Hepatocyte (in vitro differentiated cells): ENCODE data around the gene STT3B. TPM values are rescaled to one million over a fixed set of nuclear protein-coding genes. Genes with fewer than 3 reads are reported as not detected.
"Not testable (repeated sequence)": the region's sequence is repeated elsewhere in the genome, so short reads cannot be mapped to it uniquely, and the experiment has no call there.

Source experiments
- DNase-seq: peaks from one replicate; pipeline ENCODE4 v3.0.0-alpha.2; 2016; ENCODE audit warnings: low spot score
- H2AFZ ChIP-seq: fragments of 200-600 bp; sonication (generic); 2 replicates; pipeline ENCODE4 v1.6.0; 2016; ENCODE audit warnings: antibody characterized with exemption, mild to moderate bottlenecking
- H3K27ac ChIP-seq: fragments of 200-600 bp; sonication (generic); 2 replicates; pipeline ENCODE4 v1.5.1; 2016; ENCODE audit warnings: mild to moderate bottlenecking
- H3K27me3 ChIP-seq: fragments of 200-600 bp; sonication (generic); 2 replicates; pipeline ENCODE4 v1.6.1; 2016
- H3K36me3 ChIP-seq: fragments of 200-600 bp; sonication (generic); replicated peaks from 2 replicates; pipeline ENCODE4 v1.5.1; 2016; ENCODE audit warnings: low read depth; ENCODE audit not compliant: insufficient read depth
- H3K4me1 ChIP-seq: fragments of 200-600 bp; sonication (generic); 2 replicates; pipeline ENCODE4 v1.5.1; 2016; ENCODE audit warnings: mild to moderate bottlenecking, moderate library complexity; ENCODE audit not compliant: insufficient read depth
- H3K4me2 ChIP-seq: fragments of 200-600 bp; sonication (generic); 2 replicates; pipeline ENCODE4 v1.6.0; 2016
- H3K4me3 ChIP-seq: fragments of 200-600 bp; sonication (generic); 2 replicates; pipeline ENCODE4 v1.5.1; 2016; ENCODE audit warnings: mild to moderate bottlenecking
- H3K79me2 ChIP-seq: fragments of 200-600 bp; sonication (generic); 2 replicates; pipeline ENCODE4 v1.6.0; 2017; ENCODE audit warnings: mild to moderate bottlenecking
- H3K9me2 ChIP-seq: fragments of 200-600 bp; sonication (generic); replicated peaks from 2 replicates; pipeline ENCODE4 v1.6.0; 2017; ENCODE audit warnings: mild to moderate bottlenecking; ENCODE audit not compliant: insufficient read depth
- H3K9me3 ChIP-seq: fragments of 200-600 bp; sonication (generic); 2 replicates; pipeline ENCODE4 v1.5.1; 2016; ENCODE audit warnings: low read depth, mild to moderate bottlenecking
- H4K20me1 ChIP-seq: fragments of 200-600 bp; sonication (generic); 2 replicates; pipeline ENCODE4 v1.6.0; 2016; ENCODE audit warnings: mild to moderate bottlenecking; ENCODE audit not compliant: insufficient read depth, poor library complexity, severe bottlenecking
- EZH2 ChIP-seq: fragments of 200-600 bp; sonication (generic); IDR thresholded peaks from 2 replicates; pipeline ENCODE4 v1.6.1; 2016; ENCODE audit warnings: antibody characterized with exemption, mild to moderate bottlenecking, borderline replicate concordance
- EZH2phosphoT487 ChIP-seq: fragments of 200-600 bp; sonication (generic); IDR thresholded peaks from one replicate; pipeline ENCODE4 v1.6.1; 2018; ENCODE audit warnings: antibody characterized with exemption, mild to moderate bottlenecking, low read depth, moderate library complexity; ENCODE audit not compliant: unreplicated experiment, severe bottlenecking
- WGBS: methylation state at CpG from one replicate; pipeline ENCODE4 v1.1.6; 2016; ENCODE audit warnings: low lambda C conversion rate; ENCODE audit errors: missing lambda C conversion rate; 5-methylcytosine and 5-hydroxymethylcytosine counted together
- polyA plus RNA-seq: library from polyadenylated mRNA; unstranded; fragments of >200 nt; fragmentation: Nextera tagmentation; extraction: Ambion mirVana; gene quantifications from 2 replicates; pipeline ENCODE4 v1.2.1, GENCODE V29; 2016
- total RNA-seq: library from RNA; depleted of rRNA; stranded (reverse); fragments of >200 nt; gene quantifications from 2 replicates; pipeline ENCODE4 v1.2.3, GENCODE V29; 2014
- TF ChIP-seq, protein P1 (sequence below): fragments of 200-600 bp; sonication (generic); IDR thresholded peaks from 2 replicates; pipeline ENCODE4 v1.5.1; 2016; ENCODE audit warnings: antibody characterized with exemption, mild to moderate bottlenecking; ENCODE audit not compliant: poor library complexity

The STT3B gene
- total and polyA plus RNA-seq, 2 experiments from 2014 or later, result 101 to 253 TPM

DNA sequence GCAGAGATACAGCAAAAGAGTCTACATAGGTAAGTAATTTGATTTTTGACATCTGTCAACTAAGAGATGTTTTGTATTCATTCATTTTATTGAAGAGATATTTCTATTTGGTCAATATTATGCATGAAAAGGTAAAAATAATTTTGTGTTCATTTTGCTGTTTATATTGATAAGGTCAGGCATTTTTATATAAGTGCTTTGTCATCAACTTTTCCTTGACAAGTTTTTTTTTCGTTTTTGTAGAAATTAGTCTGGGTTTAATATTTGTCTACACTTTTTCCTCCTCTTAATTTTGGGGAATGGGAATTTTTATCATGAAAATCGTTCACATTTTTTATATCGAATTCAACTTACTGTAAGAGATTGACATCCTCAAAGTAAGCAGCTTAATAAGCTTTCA, 67.7 kb downstream of the STT3B start:
- Histone ChIP-seq H3K27me3 (no peaks in the 10 kb centered on the region), H2AFZ (no peak overlapping the region), H3K9me2 (no peaks in the 10 kb centered on the region), H3K4me1 (no peaks in the 10 kb centered on the region), H3K4me2 (no peak overlapping the region), H4K20me1 (peaks cover 5% of the 10 kb centered on the region), H3K36me3 (no peaks in the 10 kb centered on the region), H3K4me3 (no peak overlapping the region), H3K9me3 (no peaks in the 10 kb centered on the region), H3K27ac (no peak overlapping the region), H3K79me2 (peaks cover 74% of the 10 kb centered on the region)
- TF ChIP-seq EZH2phosphoT487, result no peak
- TF ChIP-seq EZH2, result no peak
- TF ChIP-seq, protein P1, sequence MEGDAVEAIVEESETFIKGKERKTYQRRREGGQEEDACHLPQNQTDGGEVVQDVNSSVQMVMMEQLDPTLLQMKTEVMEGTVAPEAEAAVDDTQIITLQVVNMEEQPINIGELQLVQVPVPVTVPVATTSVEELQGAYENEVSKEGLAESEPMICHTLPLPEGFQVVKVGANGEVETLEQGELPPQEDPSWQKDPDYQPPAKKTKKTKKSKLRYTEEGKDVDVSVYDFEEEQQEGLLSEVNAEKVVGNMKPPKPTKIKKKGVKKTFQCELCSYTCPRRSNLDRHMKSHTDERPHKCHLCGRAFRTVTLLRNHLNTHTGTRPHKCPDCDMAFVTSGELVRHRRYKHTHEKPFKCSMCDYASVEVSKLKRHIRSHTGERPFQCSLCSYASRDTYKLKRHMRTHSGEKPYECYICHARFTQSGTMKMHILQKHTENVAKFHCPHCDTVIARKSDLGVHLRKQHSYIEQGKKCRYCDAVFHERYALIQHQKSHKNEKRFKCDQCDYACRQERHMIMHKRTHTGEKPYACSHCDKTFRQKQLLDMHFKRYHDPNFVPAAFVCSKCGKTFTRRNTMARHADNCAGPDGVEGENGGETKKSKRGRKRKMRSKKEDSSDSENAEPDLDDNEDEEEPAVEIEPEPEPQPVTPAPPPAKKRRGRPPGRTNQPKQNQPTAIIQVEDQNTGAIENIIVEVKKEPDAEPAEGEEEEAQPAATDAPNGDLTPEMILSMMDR, result no peak
- 100% methylated on average over 3 of the region's 3 CpGs for WGBS
- no peak for DNase-seq

DNA sequence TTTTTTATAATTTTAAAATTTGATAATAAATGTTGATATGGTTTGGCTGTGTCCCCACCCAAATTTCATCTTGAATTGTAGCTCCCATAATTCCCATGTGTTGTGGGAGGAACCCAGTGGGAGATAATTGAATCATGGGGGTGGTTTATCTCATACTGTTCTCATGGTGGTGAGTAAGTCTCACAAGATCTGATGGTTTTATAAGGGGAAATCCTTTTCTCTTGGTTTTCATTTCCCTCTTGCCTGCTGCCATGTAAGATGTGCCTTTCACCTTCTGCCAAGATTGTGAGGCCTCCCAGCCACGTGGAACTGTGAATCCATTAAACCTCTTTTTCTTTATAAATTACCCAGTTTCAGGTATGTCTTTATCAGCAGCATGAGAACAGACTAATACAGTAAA, 72.6 kb downstream of the STT3B start:
- H3K4me2 ChIP-seq, H2AFZ ChIP-seq, H3K9me2 ChIP-seq, H3K4me1 ChIP-seq, H4K20me1 ChIP-seq, H3K27ac ChIP-seq, H3K36me3 ChIP-seq, H3K4me3 ChIP-seq, H3K9me3 ChIP-seq, H3K27me3 ChIP-seq, DNase-seq: not testable (repeated sequence)
- WGBS, result 100% methylated on average over 1 of the region's 1 CpG
- peaks cover 54% of the 10 kb centered on the region for H3K79me2 ChIP-seq

DNA sequence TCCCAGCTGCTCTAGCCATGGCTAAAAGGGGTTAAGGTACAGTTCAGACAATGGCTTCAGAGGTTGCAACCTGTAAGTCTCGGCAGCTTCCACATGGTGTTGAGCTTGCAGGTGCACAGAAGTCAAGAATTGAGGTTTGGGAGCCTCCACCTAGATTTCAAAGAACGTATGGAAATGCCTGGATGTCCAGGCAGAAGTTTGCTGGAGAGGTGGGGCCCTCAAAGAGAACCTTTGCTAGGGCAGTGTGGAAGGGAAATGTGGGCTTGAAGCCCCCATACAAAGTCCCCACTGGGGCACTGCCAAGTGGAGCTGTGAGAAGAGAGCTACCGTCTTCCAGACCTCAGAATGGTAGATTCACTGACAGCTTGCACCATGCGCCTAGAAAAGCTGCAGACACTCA, 73.7 kb downstream of the STT3B start:
- no peaks in the 10 kb centered on the region for H3K36me3 ChIP-seq
- no peaks in the 10 kb centered on the region for H3K4me1 ChIP-seq
- WGBS, result 98% methylated on average over 4 of the region's 4 CpGs
- no peak overlapping the region for H3K27ac ChIP-seq
- H3K4me3 ChIP-seq, result no peak overlapping the region
- H3K9me3 ChIP-seq, result no peaks in the 10 kb centered on the region
- TF ChIP-seq EZH2phosphoT487 (no peak), EZH2 (no peak)
- TF ChIP-seq, protein P1, result no peak
- no peak for DNase-seq
- peaks cover 51% of the 10 kb centered on the region for H3K79me2 ChIP-seq
- no peak overlapping the region for H2AFZ ChIP-seq
- H3K27me3 ChIP-seq, result no peaks in the 10 kb centered on the region
- H4K20me1 ChIP-seq, result no peaks in the 10 kb centered on the region
- no peak overlapping the region for H3K4me2 ChIP-seq
- H3K9me2 ChIP-seq, result no peaks in the 10 kb centered on the region

DNA sequence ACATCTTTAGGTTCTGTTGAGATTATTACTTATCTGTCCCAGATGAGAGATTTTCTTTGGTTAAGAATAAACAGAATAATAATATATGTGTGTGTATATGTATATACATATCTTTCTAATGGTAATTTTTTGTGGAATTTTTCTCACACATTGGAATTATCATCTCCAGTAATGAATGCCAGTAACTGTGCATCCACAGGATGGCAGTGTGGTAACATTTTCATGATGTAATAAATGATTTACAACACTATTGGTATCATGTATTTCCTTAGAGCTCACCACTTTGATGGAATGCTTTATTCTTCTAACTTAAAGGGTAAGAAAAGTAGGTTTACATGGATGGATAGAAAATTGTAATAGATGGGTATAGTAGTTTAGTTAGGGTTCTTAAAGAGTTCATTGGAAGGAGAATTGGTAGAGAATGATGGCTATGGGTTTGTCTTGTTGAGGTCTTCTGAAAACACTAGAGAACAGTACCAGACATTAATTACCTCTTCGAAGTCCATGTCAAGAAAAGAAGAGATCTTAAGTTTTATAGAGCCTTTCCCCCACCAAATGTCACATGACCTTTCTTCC, 78.1 kb downstream of the STT3B start:
- 97% methylated on average over 1 of the region's 1 CpG for WGBS
- Histone ChIP-seq H3K27me3 (no peaks in the 10 kb centered on the region), H3K79me2 (peaks cover 49% of the 10 kb centered on the region), H3K36me3 (no peaks in the 10 kb centered on the region), H3K9me3 (no peaks in the 10 kb centered on the region), H4K20me1 (no peaks in the 10 kb centered on the region), H3K4me3 (no peak overlapping the region), H3K9me2 (peaks cover 3% of the 10 kb centered on the region), H3K27ac (no peak overlapping the region), H2AFZ (no peak overlapping the region), H3K4me1 (peaks cover 17% of the 10 kb centered on the region), H3K4me2 (no peak overlapping the region)
- TF ChIP-seq, protein P1, result peak; percentile 58
- no peak for TF ChIP-seq EZH2phosphoT487
- DNase-seq, result peak; percentile 41
